Vagina (tissue), 2 donors: ENCODE measurements around the gene PGC. TPM values are rescaled to one million over a fixed set of nuclear protein-coding genes. Genes with fewer than 3 reads are reported as not detected.

Experiments
- DNase-seq, 2 donors: peaks; one replicate each; pipeline ENCODE4 v3.0.0-alpha.2; 2017; ENCODE audit errors: extremely low spot score in 2 of 2
- H3K27ac ChIP-seq: fragments of 200-600 bp; sonication (generic); one replicate; pipeline ENCODE4 v1.5.1; 2019
- H3K27me3 ChIP-seq: fragments of 200-600 bp; sonication (generic); one replicate; pipeline ENCODE4 v1.5.1; 2019
- H3K36me3 ChIP-seq, 2 donors: fragments of 200-600 bp; sonication (generic); one replicate each; pipeline ENCODE4 v1.5.1; 2017 to 2019
- H3K4me1 ChIP-seq: fragments of 200-600 bp; sonication (generic); one replicate; pipeline ENCODE4 v1.5.1; 2019
- H3K4me3 ChIP-seq, 2 donors: fragments of 200-600 bp; sonication (generic); 1 replicate in 1 of 2; 2 replicates in 1 of 2; pipeline ENCODE4 v1.5.1; 2016 to 2019
- H3K9me3 ChIP-seq: fragments of 200-600 bp; sonication (generic); one replicate; pipeline ENCODE4 v1.5.1; 2019
- CTCF ChIP-seq, 3 experiments: fragments of 450-650 bp in 2 of 3; fragments of 200-600 bp in 1 of 3; sonication (generic) in 1 of 3; IDR thresholded peaks; one replicate each; pipeline ENCODE4 v1.5.1; 2017 to 2019; ENCODE audit warnings: antibody characterized with exemption in 3 of 3, mild to moderate bottlenecking in 2 of 3, moderate library complexity in 2 of 3
- POLR2A ChIP-seq, 2 donors: fragments of 450-650 bp; IDR thresholded peaks; one replicate each; pipeline ENCODE4 v1.6.1; 2017; ENCODE audit warnings: antibody characterized with exemption in 2 of 2, mild to moderate bottlenecking in 2 of 2, moderate library complexity in 2 of 2
- POLR2AphosphoS5 ChIP-seq, 2 donors: sonication (generic); formaldehyde crosslinking; IDR thresholded peaks; one replicate each; pipeline ENCODE4 v1.9.0; 2017; ENCODE audit warnings: antibody characterized with exemption in 2 of 2, mild to moderate bottlenecking in 2 of 2, low read depth in 1 of 2; ENCODE audit not compliant: insufficient read depth in 1 of 2
- intact Hi-C: fragments of 100-400 bp; cut with DNase I; formaldehyde crosslinking; loops from one replicate; pipeline ENCODE4 v1.15.1; 2023
- total RNA-seq: library from RNA; depleted of rRNA; stranded (reverse); fragments of >200 nt; gene quantifications from one replicate; pipeline ENCODE4 v1.2.3, GENCODE V29; 2016

The PGC gene
- total RNA-seq, 1 donor from 2014 or later = 3.4 TPM

GRCh38 chr6:41759106-41759904 lies 12.1 kb upstream of the PGC start:
- Histone ChIP-seq H3K4me1 (no peaks in the 10 kb centered on the region), H3K27ac (no peak overlapping the region)
- TF ChIP-seq POLR2A (IDR thresholded peaks at IDR 0.05) (no peak), CTCF (IDR thresholded peaks at IDR 0.05) (no peak), POLR2AphosphoS5 (IDR thresholded peaks at IDR 0.05; ENCODE audit: insufficient read depth in 1 of 2, low read depth in 1 of 2) (no peak)

GRCh38 chr6:41758641-41759035 lies 11.4 kb upstream of the PGC start:
- intact Hi-C loops = no loop called here
- Histone ChIP-seq H3K4me3 (no peak overlapping the region), H3K27ac (no peak overlapping the region), H3K4me1 (no peaks in the 10 kb centered on the region), H3K27me3 (no peaks in the 10 kb centered on the region), H3K36me3 (no peaks in the 10 kb centered on the region), H3K9me3 (no peaks in the 10 kb centered on the region)
- TF ChIP-seq CTCF (IDR thresholded peaks at IDR 0.05) = no peak
- no peak for TF ChIP-seq POLR2A (IDR thresholded peaks at IDR 0.05)
- TF ChIP-seq POLR2AphosphoS5 (IDR thresholded peaks at IDR 0.05; ENCODE audit: insufficient read depth in 1 of 2, low read depth in 1 of 2) = no peak
- DNase-seq = no peak

More at GRCh38 chr6:41759106-41759904, 12.1 kb upstream of the PGC start:
- Histone ChIP-seq H3K4me3 (no peak overlapping the region), H3K27me3 (no peaks in the 10 kb centered on the region), H3K9me3 (no peaks in the 10 kb centered on the region), H3K36me3 (no peaks in the 10 kb centered on the region)
- no peak for DNase-seq
- intact Hi-C loops = no loop called here

- DNase-seq = no peak
- intact Hi-C loops = no loop called here
- Histone ChIP-seq H3K27ac (no peak overlapping the region), H3K4me3 (no peak overlapping the region), H3K9me3 (no peaks in the 10 kb centered on the region), H3K36me3 (no peaks in the 10 kb centered on the region), H3K4me1 (no peaks in the 10 kb centered on the region), H3K27me3 (no peaks in the 10 kb centered on the region)
- no peak for TF ChIP-seq POLR2AphosphoS5 (IDR thresholded peaks at IDR 0.05; ENCODE audit: insufficient read depth in 1 of 2, low read depth in 1 of 2)
- TF ChIP-seq CTCF (IDR thresholded peaks at IDR 0.05) = no peak
- TF ChIP-seq POLR2A (IDR thresholded peaks at IDR 0.05) = no peak
Measured at GRCh38 chr6:41757931-41758640, 10.9 kb upstream of the PGC start.

- no peak overlapping the region for H3K27ac ChIP-seq
- no peaks in the 10 kb centered on the region for H3K27me3 ChIP-seq
- no peak overlapping the region for H3K4me3 ChIP-seq
- intact Hi-C loops = no loop called here
- no peaks in the 10 kb centered on the region for H3K4me1 ChIP-seq
- H3K36me3 ChIP-seq = no peaks in the 10 kb centered on the region
- DNase-seq = no peak
- no peaks in the 10 kb centered on the region for H3K9me3 ChIP-seq
- no peak for TF ChIP-seq POLR2AphosphoS5 (IDR thresholded peaks at IDR 0.05; ENCODE audit: insufficient read depth in 1 of 2, low read depth in 1 of 2)
- no peak for TF ChIP-seq CTCF (IDR thresholded peaks at IDR 0.05)
Measured at GRCh38 chr6:41757271-41757670, 10.1 kb upstream of the PGC start.

- TF ChIP-seq CTCF (IDR thresholded peaks at IDR 0.05) (no peak), POLR2A (IDR thresholded peaks at IDR 0.05) (no peak), POLR2AphosphoS5 (IDR thresholded peaks at IDR 0.05; ENCODE audit: insufficient read depth in 1 of 2, low read depth in 1 of 2) (no peak)
- Histone ChIP-seq H3K27me3 (no peaks in the 10 kb centered on the region), H3K36me3 (no peaks in the 10 kb centered on the region), H3K9me3 (no peaks in the 10 kb centered on the region), H3K4me3 (no peak overlapping the region), H3K27ac (no peak overlapping the region), H3K4me1 (no peaks in the 10 kb centered on the region)
- intact Hi-C loops = no loop called here
- DNase-seq = no peak
Measured at GRCh38 chr6:41756354-41756753, 9.2 kb upstream of the PGC start.
